Measurements from ENCODE around the gene CYP2D6.
A peak's percentile ranks its signal among the peaks of the same experiment; 100 is the strongest.

The CYP2D6 gene

GRCh38 chr22:42079319-42080251 is 51.0 kb downstream of the CYP2D6 start, which contains the start of gene SMDT1:
Gene SMDT1 (plus strand): TSS chr22:42079700. CDS start chr22:42079769, 69 bp downstream.
- peak; percentile 99 for DNase-seq

- DNase-seq = no peak
Observed at GRCh38 chr22:42078469-42079318, 51.9 kb downstream of the CYP2D6 start.

GRCh38 chr22:42077486-42078125 is 53.0 kb downstream of the CYP2D6 start:
- DNase-seq = no peak

- DNase-seq = no peak
Observed at GRCh38 chr22:42076764-42077485, 53.7 kb downstream of the CYP2D6 start.

Data from hematopoietic multipotent progenitor cell treated with erythropoietin and hydrocortisone succinate and interleukin-3 and kit ligand, for 4 days (in vitro differentiated cells).